Sigmoid colon (tissue), 7 donors: ENCODE measurements around the gene CORO1C. TPM values are rescaled to one million over a fixed set of nuclear protein-coding genes. Genes with fewer than 3 reads are reported as not detected.

ENCODE experiments used
- DNase-seq: peaks from one replicate; pipeline ENCODE4 v3.0.0-alpha.2; 2019
- H3K27ac ChIP-seq, 4 donors: fragments of 200-600 bp; sonication (generic); one replicate each; pipeline ENCODE4 v1.5.1; 2016 to 2019; ENCODE audit warnings: mild to moderate bottlenecking in 1 of 4
- H3K27me3 ChIP-seq, 3 donors: fragments of 200-600 bp; sonication (generic); one replicate each; pipeline ENCODE4 v1.5.1; 2019; ENCODE audit warnings: mild to moderate bottlenecking in 1 of 3
- H3K36me3 ChIP-seq, 4 donors: fragments of 200-600 bp; sonication (generic); one replicate each; pipeline ENCODE4 v1.5.1; 2016 to 2019
- H3K4me1 ChIP-seq, 4 donors: fragments of 200-600 bp; sonication (generic); one replicate each; pipeline ENCODE4 v1.5.1; 2017 to 2019
- H3K4me3 ChIP-seq, 4 donors: fragments of 200-600 bp; sonication (generic); one replicate each; pipeline ENCODE4 v1.5.1; 2017 to 2019; ENCODE audit warnings: mild to moderate bottlenecking in 2 of 4, moderate library complexity in 1 of 4
- H3K9me3 ChIP-seq, 4 donors: fragments of 200-600 bp in 3 of 4; sonication (generic) in 3 of 4; one replicate each; pipeline versions ENCODE4 v1.5.1 to v1.6.1; 2013 to 2019
- CTCF ChIP-seq, 4 experiments: fragments of 450-650 bp in 3 of 4; fragments of 200-600 bp in 1 of 4; IDR thresholded peaks; one replicate each; pipeline ENCODE4 v1.5.1; 2016 to 2019; ENCODE audit warnings: antibody characterized with exemption in 4 of 4, mild to moderate bottlenecking in 3 of 4, moderate library complexity in 2 of 4
- EP300 ChIP-seq, 4 donors: sonication (generic); formaldehyde crosslinking; IDR thresholded peaks; one replicate each; pipeline ENCODE4 v1.6.1; 2017; ENCODE audit warnings: antibody characterized with exemption in 4 of 4
- POLR2A ChIP-seq, 2 donors: fragments of 450-650 bp; IDR thresholded peaks; one replicate each; pipeline ENCODE4 v1.6.1; 2016; ENCODE audit warnings: antibody characterized with exemption in 2 of 2, mild to moderate bottlenecking in 2 of 2, moderate library complexity in 2 of 2
- POLR2AphosphoS5 ChIP-seq, 4 donors: sonication (generic); formaldehyde crosslinking; IDR thresholded peaks; one replicate each; pipeline ENCODE4 v1.6.1; 2017; ENCODE audit warnings: antibody characterized with exemption in 4 of 4
- WGBS, 2 donors: extraction: QIAGEN DNeasy Blood & Tissue Kit; methylation state at CpG; one replicate each; pipeline ENCODE4 v1.1.7; 2013; 5-methylcytosine and 5-hydroxymethylcytosine counted together
- intact Hi-C: fragments of 100-400 bp; cut with DNase I; formaldehyde crosslinking; loops from one replicate; pipeline ENCODE4 v1.15.1; 2023
- polyA plus RNA-seq, 3 donors: library from polyadenylated mRNA; stranded (reverse); fragments of 200-250 nt; gene quantifications; one replicate each; pipeline ENCODE4 v1.2.3, GENCODE V29; 2013
- total RNA-seq, 4 donors: library from RNA; depleted of rRNA; stranded (reverse); fragments of >200 nt; gene quantifications; one replicate each; pipeline ENCODE4 v1.1.0, GENCODE V29; 2016
- donor health status: healthy with polysubstance abuse.
- donor health status: Bipolar disorder and iron deficiency.
- donor health status: healthy.

Gene CORO1C
- total and polyA plus RNA-seq, 7 donors = 38.4 to 569 (median 247) TPM

GRCh38 chr12:108647585-108648287 lies 83.6 kb downstream of the CORO1C start:
- WGBS, 2 donors = 91 to 92% methylated on average over 11 of the region's 11 CpGs
- intact Hi-C loops = no loop called here
- Histone ChIP-seq H3K27ac (peak overlapping the region; percentile 4 to 77 (median 62)), H3K27me3 (no peaks in the 10 kb centered on the region), H3K4me1 (peaks cover 0 to 39% (median 31%) of the 10 kb centered on the region in 4 donors), H3K36me3 (peaks cover 31 to 81% (median 49%) of the 10 kb centered on the region in 4 donors), H3K4me3 (no peak overlapping the region), H3K9me3 (no peaks in the 10 kb centered on the region)
- no peak for DNase-seq
- TF ChIP-seq EP300 (IDR thresholded peaks at IDR 0.05) = no peak
- no peak for TF ChIP-seq CTCF (IDR thresholded peaks at IDR 0.05)
- TF ChIP-seq POLR2AphosphoS5 (IDR thresholded peaks at IDR 0.05) = peak in 2 of 4 donors; percentile 21 to 31
- no peak for TF ChIP-seq POLR2A (IDR thresholded peaks at IDR 0.05)

GRCh38 chr12:108646600-108647579 lies 84.4 kb downstream of the CORO1C start:
- no peak for DNase-seq
- intact Hi-C loops = no loop called here
- TF ChIP-seq POLR2AphosphoS5 (IDR thresholded peaks at IDR 0.05) (no peak), POLR2A (IDR thresholded peaks at IDR 0.05) (no peak), EP300 (IDR thresholded peaks at IDR 0.05) (no peak), CTCF (IDR thresholded peaks at IDR 0.05) (no peak)
- Histone ChIP-seq H3K27me3 (no peaks in the 10 kb centered on the region), H3K4me1 (peaks cover 0 to 42% (median 32%) of the 10 kb centered on the region in 4 donors), H3K36me3 (peaks cover 30 to 72% (median 46%) of the 10 kb centered on the region in 4 donors), H3K4me3 (no peak overlapping the region), H3K27ac (peak overlapping the region in 3 of 4 donors; percentile 32 to 77 (median 63)), H3K9me3 (no peaks in the 10 kb centered on the region)
- WGBS, 2 donors = 74 to 90% methylated on average over 10 of the region's 10 CpGs

GRCh38 chr12:108645686-108646599 lies 85.4 kb downstream of the CORO1C start:
- no peak for DNase-seq
- Histone ChIP-seq H3K4me3 (no peak overlapping the region), H3K36me3 (peaks cover 23 to 63% (median 38%) of the 10 kb centered on the region in 4 donors), H3K27me3 (no peaks in the 10 kb centered on the region), H3K9me3 (no peaks in the 10 kb centered on the region), H3K4me1 (peaks cover 0 to 51% (median 37%) of the 10 kb centered on the region in 4 donors), H3K27ac (peak overlapping the region in 2 of 4 donors; percentile 30 to 32)
- no peak for TF ChIP-seq EP300 (IDR thresholded peaks at IDR 0.05)
- no peak for TF ChIP-seq POLR2A (IDR thresholded peaks at IDR 0.05)
- TF ChIP-seq CTCF (IDR thresholded peaks at IDR 0.05) = no peak
- TF ChIP-seq POLR2AphosphoS5 (IDR thresholded peaks at IDR 0.05) = no peak
- WGBS, 2 donors = 81 to 94% methylated on average over 15 of the region's 15 CpGs
- intact Hi-C loops = no loop called here

- H3K9me3 ChIP-seq = no peaks in the 10 kb centered on the region
- 95 to 97% methylated on average over 7 of the region's 7 CpGs for WGBS, 2 donors
- H3K27me3 ChIP-seq = no peaks in the 10 kb centered on the region
- no peak overlapping the region for H3K4me3 ChIP-seq
- DNase-seq = no peak
- H3K36me3 ChIP-seq = peaks cover 23 to 54% (median 33%) of the 10 kb centered on the region in 4 donors
- H3K4me1 ChIP-seq = peaks cover 0 to 43% (median 31%) of the 10 kb centered on the region in 4 donors
- H3K27ac ChIP-seq = peak overlapping the region in 3 of 4 donors; percentile 55 to 63 (median 61)
- intact Hi-C loops = no loop called here
- TF ChIP-seq EP300 (IDR thresholded peaks at IDR 0.05) (no peak), CTCF (IDR thresholded peaks at IDR 0.05) (no peak)
Measured at GRCh38 chr12:108644811-108645120, 86.6 kb downstream of the CORO1C start.
